ENCODE measurements around the gene C3AR1.

DNA sequence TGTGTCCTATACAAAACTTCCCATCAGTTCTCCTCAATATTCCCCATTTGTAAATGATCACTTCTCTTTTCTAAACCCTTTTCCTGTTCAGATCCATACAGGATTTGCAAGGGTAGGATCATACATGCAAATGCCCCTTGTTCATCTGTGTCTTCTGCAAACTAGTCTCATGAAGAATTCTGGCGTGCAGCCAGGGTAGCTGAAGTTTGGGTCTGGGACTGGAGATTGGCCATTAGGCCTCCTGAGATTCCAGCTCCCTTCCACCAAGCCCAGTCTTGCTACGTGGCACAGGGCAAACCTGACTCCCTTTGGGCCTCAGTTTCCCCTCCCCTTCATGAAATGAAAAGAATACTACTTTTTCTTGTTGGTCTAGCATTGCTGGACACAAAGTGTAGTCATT, 11.3 kb downstream of the C3AR1 start:
- TF ChIP-seq, protein P1, sequence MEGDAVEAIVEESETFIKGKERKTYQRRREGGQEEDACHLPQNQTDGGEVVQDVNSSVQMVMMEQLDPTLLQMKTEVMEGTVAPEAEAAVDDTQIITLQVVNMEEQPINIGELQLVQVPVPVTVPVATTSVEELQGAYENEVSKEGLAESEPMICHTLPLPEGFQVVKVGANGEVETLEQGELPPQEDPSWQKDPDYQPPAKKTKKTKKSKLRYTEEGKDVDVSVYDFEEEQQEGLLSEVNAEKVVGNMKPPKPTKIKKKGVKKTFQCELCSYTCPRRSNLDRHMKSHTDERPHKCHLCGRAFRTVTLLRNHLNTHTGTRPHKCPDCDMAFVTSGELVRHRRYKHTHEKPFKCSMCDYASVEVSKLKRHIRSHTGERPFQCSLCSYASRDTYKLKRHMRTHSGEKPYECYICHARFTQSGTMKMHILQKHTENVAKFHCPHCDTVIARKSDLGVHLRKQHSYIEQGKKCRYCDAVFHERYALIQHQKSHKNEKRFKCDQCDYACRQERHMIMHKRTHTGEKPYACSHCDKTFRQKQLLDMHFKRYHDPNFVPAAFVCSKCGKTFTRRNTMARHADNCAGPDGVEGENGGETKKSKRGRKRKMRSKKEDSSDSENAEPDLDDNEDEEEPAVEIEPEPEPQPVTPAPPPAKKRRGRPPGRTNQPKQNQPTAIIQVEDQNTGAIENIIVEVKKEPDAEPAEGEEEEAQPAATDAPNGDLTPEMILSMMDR (IDR thresholded peaks at IDR 0.05 in 8 of 11, conservative IDR thresholded peaks at IDR 0.05 in 3 of 11), result no peak
- TF ChIP-seq POLR2A (IDR thresholded peaks at IDR 0.05) (no peak), POLR2AphosphoS5 (IDR thresholded peaks at IDR 0.05) (no peak)

Measured in spleen (tissue), 7 donors.